Caco-2 (cell line): ENCODE measurements around the gene POLD2. TPM values are rescaled to one million over a fixed set of nuclear protein-coding genes. Genes with fewer than 3 reads are reported as not detected.
"Not testable (repeated sequence)": the region's sequence is repeated elsewhere in the genome, so short reads cannot be mapped to it uniquely, and the experiment has no call there.

Source experiments
- BruUV-seq: library from RNA; stranded (reverse); fragments of 400-500 nt; replicated peaks from 2 replicates; lab custom pipeline; 2021; lab: Mats Ljungman, UMichigan
- CTCF ChIA-PET: fragments of 300-600 bp; sonication (Branson Sonifier 250); formaldehyde crosslinking; loops from one replicate; lab custom pipeline; 2022; ENCODE audit warnings: antibody characterized with exemption; lab: Charles Lee
- POLR2A ChIA-PET: fragments of 300-600 bp; sonication (Branson Sonifier 250); formaldehyde crosslinking; loops from one replicate; lab custom pipeline; 2022; ENCODE audit warnings: antibody characterized with exemption; lab: Charles Lee
- DNase-seq, 2 experiments: peaks; one replicate each; pipeline versions ENCODE4 v3.0.0 to v3.0.0-alpha.2; 2020 to 2022
- H3K27me3 ChIP-seq: replicated peaks from 2 replicates; pipeline ENCODE4 v1.6.0; 2011; ENCODE audit warnings: low read length; ENCODE audit not compliant: control insufficient read depth, insufficient read depth
- H3K36me3 ChIP-seq: 2 replicates; pipeline ENCODE4 v1.5.1; 2011; ENCODE audit warnings: low read length; ENCODE audit not compliant: control insufficient read depth, insufficient read depth
- H3K4me1 ChIP-seq: fragments of 250-450 bp; sonication (Bioruptor Pico); 2 replicates; pipeline ENCODE4 v1.5.1; 2020; ENCODE audit warnings: mild to moderate bottlenecking
- H3K4me3 ChIP-seq: 2 replicates; pipeline ENCODE4 v1.5.1; 2011; ENCODE audit warnings: low read depth, mild to moderate bottlenecking, control low read depth, low read length
- H3K9me3 ChIP-seq: fragments of 250-450 bp; sonication (Bioruptor Pico); 2 replicates; pipeline ENCODE4 v1.5.1; 2020; ENCODE audit warnings: mild to moderate bottlenecking, moderate library complexity
- H3K27ac Mint-ChIP-seq: one replicate; pipeline ENCODE4 v1.8.0; 2022; ENCODE audit warnings: mixed read lengths; ENCODE audit not compliant: unreplicated experiment
- H3K27me3 Mint-ChIP-seq: one replicate; pipeline ENCODE4 v1.8.0; 2022; ENCODE audit warnings: mixed read lengths; ENCODE audit not compliant: insufficient read depth, unreplicated experiment
- H3K36me3 Mint-ChIP-seq: one replicate; pipeline ENCODE4 v1.8.0; 2022; ENCODE audit warnings: mild to moderate bottlenecking, mixed read lengths; ENCODE audit not compliant: insufficient read depth, unreplicated experiment
- H3K4me1 Mint-ChIP-seq: one replicate; pipeline ENCODE4 v1.8.0; 2022; ENCODE audit warnings: low read depth, mixed read lengths; ENCODE audit not compliant: unreplicated experiment
- H3K4me3 Mint-ChIP-seq: one replicate; pipeline ENCODE4 v1.8.0; 2022; ENCODE audit warnings: mild to moderate bottlenecking, moderate library complexity, mixed read lengths; ENCODE audit not compliant: unreplicated experiment
- H3K9me3 Mint-ChIP-seq: one replicate; pipeline ENCODE4 v1.8.0; 2022; ENCODE audit warnings: mixed read lengths; ENCODE audit not compliant: unreplicated experiment
- intact Hi-C: fragments of 100-400 bp; cut with micrococcal nuclease; formaldehyde crosslinking; loops from one replicate; pipeline ENCODE4 v1.10.0; 2022; ENCODE audit not compliant: unreplicated experiment
- total RNA-seq: library from RNA; stranded (reverse); gene quantifications from 2 replicates; pipeline ENCODE4 v1.2.3, GENCODE V29; 2022
- TF ChIP-seq, protein P1 (sequence below), 2 experiments: fragments of 200-600 bp in 1 of 2; IDR thresholded peaks; 1 replicate in 1 of 2; 2 replicates in 1 of 2; pipeline versions ENCODE4 v1.5.1 to v1.8.0; 2011 to 2022; ENCODE audit warnings: antibody characterized with exemption in 1 of 2, control low read depth in 1 of 2, inconsistent platforms in 1 of 2, low read depth in 1 of 2, low read length in 1 of 2, mild to moderate bottlenecking in 1 of 2, moderate library complexity in 1 of 2; ENCODE audit not compliant: insufficient read depth in 1 of 2, severe bottlenecking in 1 of 2, unreplicated experiment in 1 of 2

Gene POLD2
- total RNA-seq, 1 experiment from 2014 or later: 140 TPM

GRCh38 chr7:44131173-44132029 lies 8.1 kb upstream of the POLD2 start:
- Mint-ChIP-seq H3K4me1 (peaks cover 8% of the 10 kb centered on the region), H3K27me3 (no peaks in the 10 kb centered on the region), H3K36me3 (no peaks in the 10 kb centered on the region), H3K4me3 (no peak overlapping the region), H3K27ac (no peak overlapping the region), H3K9me3 (no peaks in the 10 kb centered on the region)
- Histone ChIP-seq H3K4me3 (no peak overlapping the region), H3K9me3 (no peaks in the 10 kb centered on the region), H3K36me3 (no peaks in the 10 kb centered on the region), H3K27me3 (no peaks in the 10 kb centered on the region), H3K4me1 (peaks cover 15% of the 10 kb centered on the region)
- intact Hi-C loops: loop anchor here (1.0 to 10.0 kb wide), 4 partner anchors 65 to 343 kb away; partner anchors contain the start of gene YKT6
- CTCF ChIA-PET: interaction anchor here (0.6 to 2.1 kb wide), 16 partner anchors 9 to 434 kb away, joined by 3 to 12 read pairs (median 4); partner anchors contain the start of genes POLD2 and YKT6
- TF ChIP-seq, protein P1, sequence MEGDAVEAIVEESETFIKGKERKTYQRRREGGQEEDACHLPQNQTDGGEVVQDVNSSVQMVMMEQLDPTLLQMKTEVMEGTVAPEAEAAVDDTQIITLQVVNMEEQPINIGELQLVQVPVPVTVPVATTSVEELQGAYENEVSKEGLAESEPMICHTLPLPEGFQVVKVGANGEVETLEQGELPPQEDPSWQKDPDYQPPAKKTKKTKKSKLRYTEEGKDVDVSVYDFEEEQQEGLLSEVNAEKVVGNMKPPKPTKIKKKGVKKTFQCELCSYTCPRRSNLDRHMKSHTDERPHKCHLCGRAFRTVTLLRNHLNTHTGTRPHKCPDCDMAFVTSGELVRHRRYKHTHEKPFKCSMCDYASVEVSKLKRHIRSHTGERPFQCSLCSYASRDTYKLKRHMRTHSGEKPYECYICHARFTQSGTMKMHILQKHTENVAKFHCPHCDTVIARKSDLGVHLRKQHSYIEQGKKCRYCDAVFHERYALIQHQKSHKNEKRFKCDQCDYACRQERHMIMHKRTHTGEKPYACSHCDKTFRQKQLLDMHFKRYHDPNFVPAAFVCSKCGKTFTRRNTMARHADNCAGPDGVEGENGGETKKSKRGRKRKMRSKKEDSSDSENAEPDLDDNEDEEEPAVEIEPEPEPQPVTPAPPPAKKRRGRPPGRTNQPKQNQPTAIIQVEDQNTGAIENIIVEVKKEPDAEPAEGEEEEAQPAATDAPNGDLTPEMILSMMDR (IDR thresholded peaks at IDR 0.05; ENCODE audit: insufficient read depth in 1 of 2, low read depth in 1 of 2, low read length in 1 of 2, severe bottlenecking in 1 of 2, unreplicated experiment in 1 of 2): peak; percentile 42 to 83
- peak; percentile 83 to 85 for DNase-seq
- BruUV-seq: no TSS peak
- POLR2A ChIA-PET: no interaction called here

- H3K4me1 ChIP-seq: peaks cover 15% of the 10 kb centered on the region
- intact Hi-C loops: no loop called here
- Mint-ChIP-seq H3K4me1 (peaks cover 8% of the 10 kb centered on the region), H3K27me3 (no peaks in the 10 kb centered on the region), H3K9me3 (no peaks in the 10 kb centered on the region), H3K4me3 (no peak overlapping the region), H3K36me3 (peaks cover 2% of the 10 kb centered on the region), H3K27ac (no peak overlapping the region)
- CTCF ChIA-PET: no interaction called here
- no peak for DNase-seq
- no TSS peak for BruUV-seq
- no peak overlapping the region for H3K4me3 ChIP-seq
- no peaks in the 10 kb centered on the region for H3K9me3 ChIP-seq
- no peaks in the 10 kb centered on the region for H3K27me3 ChIP-seq
- no peaks in the 10 kb centered on the region for H3K36me3 ChIP-seq
- TF ChIP-seq, protein P1 (IDR thresholded peaks at IDR 0.05; ENCODE audit: insufficient read depth in 1 of 2, low read depth in 1 of 2, low read length in 1 of 2, severe bottlenecking in 1 of 2, unreplicated experiment in 1 of 2): no peak
- POLR2A ChIA-PET: no interaction called here
Observed at GRCh38 chr7:44128721-44129582, 5.6 kb upstream of the POLD2 start.

GRCh38 chr7:44127161-44127560 lies 3.8 kb upstream of the POLD2 start:
- no peaks in the 10 kb centered on the region for H3K27me3 Mint-ChIP-seq
- TF ChIP-seq, protein P1 (IDR thresholded peaks at IDR 0.05; ENCODE audit: insufficient read depth in 1 of 2, low read depth in 1 of 2, low read length in 1 of 2, severe bottlenecking in 1 of 2, unreplicated experiment in 1 of 2): no peak
- POLR2A ChIA-PET: no interaction called here
- no peaks in the 10 kb centered on the region for H3K9me3 ChIP-seq
- H3K4me3 Mint-ChIP-seq: no peak overlapping the region
- peaks cover 11% of the 10 kb centered on the region for H3K36me3 Mint-ChIP-seq
- peaks cover 11% of the 10 kb centered on the region for H3K4me1 Mint-ChIP-seq
- BruUV-seq: no TSS peak
- DNase-seq: no peak
- H3K4me1 ChIP-seq: peaks cover 15% of the 10 kb centered on the region
- no peaks in the 10 kb centered on the region for H3K9me3 Mint-ChIP-seq
- no peak overlapping the region for H3K4me3 ChIP-seq
- no peaks in the 10 kb centered on the region for H3K27me3 ChIP-seq
- H3K27ac Mint-ChIP-seq: no peak overlapping the region
- CTCF ChIA-PET: no interaction called here
- no peaks in the 10 kb centered on the region for H3K36me3 ChIP-seq
- intact Hi-C loops: no loop called here

GRCh38 chr7:44126574-44126973 lies 3.2 kb upstream of the POLD2 start:
- H3K4me1 Mint-ChIP-seq, H3K27me3 Mint-ChIP-seq, BruUV-seq, H3K4me3 Mint-ChIP-seq, POLR2A ChIA-PET, H3K4me1 ChIP-seq, intact Hi-C loops, DNase-seq, CTCF ChIA-PET, H3K4me3 ChIP-seq, H3K36me3 ChIP-seq, H3K9me3 Mint-ChIP-seq, H3K27me3 ChIP-seq, H3K27ac Mint-ChIP-seq, H3K9me3 ChIP-seq: not testable (repeated sequence)
- H3K36me3 Mint-ChIP-seq: peaks cover 11% of the 10 kb centered on the region
